ENCODE data around the gene TAF11L4.

DNA sequence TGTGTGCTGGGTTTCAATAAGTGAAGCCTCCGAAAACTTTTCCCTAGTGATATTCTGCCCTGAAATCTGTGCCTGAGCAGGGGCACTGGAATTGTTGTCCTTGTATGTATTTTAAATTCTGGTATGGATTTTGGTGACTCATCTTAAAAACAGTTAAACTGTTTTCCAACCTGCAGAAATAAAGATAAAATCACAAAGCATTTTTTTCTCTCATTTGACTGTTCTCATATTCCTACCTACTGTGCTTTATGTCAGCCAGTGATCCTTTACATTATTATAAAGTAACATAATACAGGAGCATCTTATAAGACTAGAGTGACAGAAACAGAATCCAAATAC is 34.5 kb upstream of the TAF11L4 start:
- TF ChIP-seq, protein P1, sequence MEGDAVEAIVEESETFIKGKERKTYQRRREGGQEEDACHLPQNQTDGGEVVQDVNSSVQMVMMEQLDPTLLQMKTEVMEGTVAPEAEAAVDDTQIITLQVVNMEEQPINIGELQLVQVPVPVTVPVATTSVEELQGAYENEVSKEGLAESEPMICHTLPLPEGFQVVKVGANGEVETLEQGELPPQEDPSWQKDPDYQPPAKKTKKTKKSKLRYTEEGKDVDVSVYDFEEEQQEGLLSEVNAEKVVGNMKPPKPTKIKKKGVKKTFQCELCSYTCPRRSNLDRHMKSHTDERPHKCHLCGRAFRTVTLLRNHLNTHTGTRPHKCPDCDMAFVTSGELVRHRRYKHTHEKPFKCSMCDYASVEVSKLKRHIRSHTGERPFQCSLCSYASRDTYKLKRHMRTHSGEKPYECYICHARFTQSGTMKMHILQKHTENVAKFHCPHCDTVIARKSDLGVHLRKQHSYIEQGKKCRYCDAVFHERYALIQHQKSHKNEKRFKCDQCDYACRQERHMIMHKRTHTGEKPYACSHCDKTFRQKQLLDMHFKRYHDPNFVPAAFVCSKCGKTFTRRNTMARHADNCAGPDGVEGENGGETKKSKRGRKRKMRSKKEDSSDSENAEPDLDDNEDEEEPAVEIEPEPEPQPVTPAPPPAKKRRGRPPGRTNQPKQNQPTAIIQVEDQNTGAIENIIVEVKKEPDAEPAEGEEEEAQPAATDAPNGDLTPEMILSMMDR (IDR thresholded peaks at IDR 0.05): no peak
- TF ChIP-seq POLR2A (IDR thresholded peaks at IDR 0.05): no peak

All from esophagus squamous epithelium (tissue), 4 donors.